Peyer's patch (tissue), 4 donors: ENCODE data around the gene RNF31.

ENCODE experiments used
- CTCF ChIP-seq, 6 experiments: fragments of 450-650 bp in 4 of 6; fragments of 200-600 bp in 2 of 6; sonication (generic) in 1 of 6; IDR thresholded peaks; one replicate each; pipeline ENCODE4 v1.5.1; 2017 to 2019; ENCODE audit warnings: antibody characterized with exemption in 6 of 6, mild to moderate bottlenecking in 3 of 6, moderate library complexity in 1 of 6
- POLR2A ChIP-seq, 2 donors: fragments of 450-650 bp; IDR thresholded peaks; one replicate each; pipeline ENCODE4 v1.5.1; 2017; ENCODE audit warnings: antibody characterized with exemption in 2 of 2, mild to moderate bottlenecking in 2 of 2, moderate library complexity in 2 of 2

GRCh38 chr14:24160499-24160849, 13.2 kb downstream of the RNF31 start:
- TF ChIP-seq POLR2A (IDR thresholded peaks at IDR 0.05) (no peak), CTCF (IDR thresholded peaks at IDR 0.05) (no peak)
